ENCODE results near the gene CACNA2D3. TPM values are rescaled to one million over a fixed set of nuclear protein-coding genes. Genes with fewer than 3 reads are reported as not detected.

The CACNA2D3 gene
- polyA plus RNA-seq, 4 donors = 1.5 to 2.1 (median 1.7) TPM

DNA sequence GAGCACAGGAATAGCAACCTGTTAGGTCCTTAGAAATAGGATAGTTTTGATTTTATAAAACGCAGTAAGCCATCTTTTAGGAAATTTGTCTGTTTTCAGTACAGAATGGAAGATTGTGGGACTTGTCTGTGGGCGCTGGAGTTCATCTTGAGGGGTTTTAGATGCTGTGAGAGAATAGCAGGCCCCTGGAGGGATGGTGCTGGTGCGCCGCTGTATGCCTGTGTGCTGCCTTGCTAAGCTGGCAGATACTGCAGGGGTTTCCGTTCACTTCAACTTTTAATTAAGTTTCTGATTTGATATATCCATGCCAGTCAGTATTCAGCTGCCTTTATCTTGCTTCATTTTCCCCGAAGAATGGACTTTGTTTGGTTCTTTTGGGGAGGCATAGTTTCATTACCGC, 4.2 kb downstream of the CACNA2D3 start:
- no peak for DNase-seq (ENCODE audit: low read depth in 4 of 4, low spot score in 3 of 4)

DNA sequence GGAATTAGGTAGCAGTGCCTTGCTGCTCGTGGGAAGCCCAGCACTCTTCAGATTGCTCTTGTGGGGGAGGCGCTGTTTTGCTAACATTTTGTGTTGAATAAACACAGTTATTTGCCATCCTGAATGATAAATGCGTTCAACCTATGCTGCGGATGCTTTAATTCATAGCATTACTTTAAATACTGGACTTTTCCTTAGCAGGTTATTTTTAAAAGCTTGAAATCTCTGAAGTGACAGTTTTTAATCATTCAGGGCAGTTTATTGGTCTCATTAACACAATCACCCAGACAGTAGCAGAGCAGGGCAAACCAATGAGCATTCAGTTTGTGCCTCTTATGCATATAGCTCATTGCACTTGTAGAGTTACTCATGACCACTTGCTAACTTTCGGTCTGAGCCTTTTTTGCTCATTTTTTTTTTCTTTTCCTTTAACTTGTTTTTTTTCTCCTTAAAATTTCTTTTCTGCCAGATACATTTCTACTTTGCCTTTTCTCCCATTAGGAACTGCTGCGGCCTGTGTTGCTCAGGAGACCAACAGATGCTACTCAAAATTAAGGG, 5.2 kb downstream of the CACNA2D3 start:
- no peak for DNase-seq (ENCODE audit: low read depth in 4 of 4, low spot score in 3 of 4)

DNA sequence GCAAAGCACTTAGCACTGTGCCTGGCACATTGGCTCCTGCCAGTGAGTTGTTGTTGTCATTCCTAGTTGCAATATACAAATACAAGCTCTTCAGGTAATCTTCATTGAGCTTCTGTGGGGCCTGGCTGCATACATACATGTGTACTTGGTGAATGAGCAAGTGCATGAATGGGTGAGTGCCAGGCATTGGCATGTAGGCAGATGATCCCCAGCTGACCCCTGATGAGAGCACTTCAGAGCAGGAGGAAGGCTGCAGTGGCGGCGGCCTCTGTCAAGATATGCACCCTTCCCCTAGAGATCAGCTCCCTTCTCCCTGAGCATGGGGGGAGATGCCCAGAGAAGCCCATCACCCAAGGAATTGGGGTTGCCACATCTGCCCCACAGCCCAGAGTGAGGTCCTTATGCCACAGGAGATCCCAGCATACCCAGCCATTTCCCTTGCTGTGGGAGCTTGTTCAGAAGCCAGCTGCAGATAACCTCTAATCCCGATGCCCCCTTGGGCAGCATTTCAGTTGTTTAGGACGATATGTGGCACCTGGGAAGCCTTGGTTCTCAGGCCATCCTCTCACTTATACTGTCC, 8.8 kb downstream of the CACNA2D3 start:
- no peak for DNase-seq (ENCODE audit: low read depth in 4 of 4, low spot score in 3 of 4)

DNA sequence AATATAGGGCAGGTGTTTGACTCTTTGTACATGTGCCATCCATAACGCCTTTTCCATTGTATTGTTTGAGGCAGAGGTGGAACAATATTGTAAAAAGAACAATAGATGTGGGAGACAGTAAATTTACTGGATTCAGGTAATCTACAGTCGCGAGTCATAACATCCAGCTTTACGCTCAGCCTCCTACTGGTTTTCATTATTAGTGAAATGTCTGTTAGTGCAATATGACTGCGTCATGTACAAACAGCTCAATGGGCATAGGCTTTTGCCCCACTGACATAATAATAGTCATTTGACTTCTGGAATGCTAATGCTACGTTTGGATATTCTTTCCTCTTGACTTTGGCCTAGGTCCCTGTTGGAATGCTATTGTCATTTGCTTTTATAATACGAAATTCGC, 9.5 kb downstream of the CACNA2D3 start:
- DNase-seq (ENCODE audit: low read depth in 4 of 4, low spot score in 3 of 4) = no peak

DNA sequence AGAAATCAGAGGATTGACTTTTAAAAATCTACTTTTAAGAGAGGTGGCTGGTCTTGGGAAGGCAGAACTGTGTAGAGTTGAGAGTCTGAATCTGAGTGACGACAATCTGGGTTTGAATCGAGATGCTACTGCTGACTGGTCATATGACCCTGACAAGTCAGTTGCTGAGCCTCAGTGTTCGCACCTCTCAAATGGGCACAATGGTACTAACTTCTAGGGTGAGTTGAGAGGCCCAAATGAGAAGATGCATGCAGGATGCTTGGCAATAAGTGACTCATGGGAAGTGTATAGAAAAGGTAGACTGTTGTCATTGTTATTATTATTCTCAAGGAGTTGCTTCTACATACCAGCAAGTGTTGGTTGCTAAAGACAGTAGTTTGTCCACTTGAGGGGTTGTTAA, 10.3 kb downstream of the CACNA2D3 start:
- DNase-seq (ENCODE audit: low read depth in 4 of 4, low spot score in 3 of 4) = no peak

DNA sequence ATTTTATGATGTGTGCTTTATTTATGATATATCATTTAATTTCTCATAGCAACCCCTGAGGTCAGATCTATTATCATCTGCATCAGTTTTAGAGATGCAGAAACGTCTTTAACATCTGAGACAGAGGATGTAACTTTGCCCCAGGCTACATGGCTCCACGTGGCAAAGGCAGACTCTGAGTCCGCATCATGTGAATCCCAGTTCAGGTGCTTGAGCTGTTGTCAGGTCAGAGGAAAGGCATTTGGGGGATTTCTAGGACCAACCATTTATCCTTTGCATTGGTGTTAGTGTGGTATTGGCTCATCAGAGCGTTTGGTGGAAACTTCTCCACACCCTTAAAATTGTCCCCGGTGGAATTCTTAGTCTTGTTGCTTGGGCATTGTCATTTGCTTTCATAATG, 10.8 kb downstream of the CACNA2D3 start:
- no peak for DNase-seq (ENCODE audit: low read depth in 4 of 4, low spot score in 3 of 4)

DNA sequence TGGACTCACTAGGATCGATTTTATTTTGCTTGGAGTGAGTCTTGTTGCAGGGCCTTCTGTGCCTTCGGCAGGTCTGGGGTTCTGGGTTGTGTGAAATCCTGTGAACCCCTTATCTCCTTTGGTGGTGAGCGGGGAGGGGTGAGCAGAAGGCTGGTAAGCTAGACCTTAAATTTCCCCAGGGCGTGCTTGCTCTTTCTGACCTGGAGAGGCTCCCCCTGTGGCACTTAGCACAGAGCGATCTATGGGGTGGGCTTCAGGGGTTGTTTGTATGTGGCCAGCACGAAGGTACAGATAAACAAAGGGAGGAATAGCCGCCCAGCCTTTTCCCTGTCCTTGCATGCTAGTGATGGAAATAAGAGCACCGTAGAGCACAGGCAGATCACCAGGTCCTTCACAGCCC, 11.8 kb downstream of the CACNA2D3 start:
- DNase-seq (ENCODE audit: low read depth in 4 of 4, low spot score in 3 of 4) = no peak

DNA sequence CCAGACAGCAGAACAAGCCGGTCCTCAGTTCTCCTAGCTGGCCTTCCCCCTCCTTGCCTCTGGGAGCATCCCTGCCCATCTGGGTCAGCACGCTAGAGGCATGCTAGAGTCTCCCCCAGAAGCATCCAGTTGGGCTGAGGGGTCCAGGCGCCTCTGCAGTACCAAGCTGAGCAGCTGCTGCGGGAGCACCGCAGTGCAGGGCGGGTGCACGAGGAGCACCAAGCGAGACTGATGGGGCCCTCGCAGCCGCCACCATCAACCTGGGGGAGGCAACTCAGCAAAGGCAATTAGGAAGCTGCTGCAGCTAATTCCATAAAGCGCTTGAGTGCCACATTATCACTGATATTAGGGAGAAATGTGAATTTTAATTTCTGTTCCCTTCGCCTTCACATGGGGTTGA, 12.4 kb downstream of the CACNA2D3 start:
- no peak for DNase-seq (ENCODE audit: low read depth in 4 of 4, low spot score in 3 of 4)

DNA sequence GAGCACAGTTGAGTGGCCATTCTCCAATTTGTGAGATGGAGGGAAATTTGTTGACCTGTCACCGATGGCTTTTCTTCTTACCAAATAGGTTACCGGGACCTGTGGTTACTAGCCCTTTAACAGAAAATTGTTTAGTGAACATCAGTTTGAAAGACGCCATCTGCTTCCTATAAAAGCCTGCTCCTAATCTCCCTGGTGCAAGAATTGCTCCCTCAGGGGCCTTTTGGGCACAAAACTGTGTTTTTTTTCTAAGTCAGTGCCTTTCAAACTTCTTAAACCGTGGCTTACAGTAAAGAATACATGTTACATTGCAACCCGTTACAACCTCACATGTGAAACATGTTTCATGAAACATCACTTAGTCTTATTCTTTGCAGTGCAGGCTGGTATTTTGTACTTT, 15.0 kb downstream of the CACNA2D3 start:
- no peak for DNase-seq (ENCODE audit: low read depth in 4 of 4, low spot score in 3 of 4)

DNA sequence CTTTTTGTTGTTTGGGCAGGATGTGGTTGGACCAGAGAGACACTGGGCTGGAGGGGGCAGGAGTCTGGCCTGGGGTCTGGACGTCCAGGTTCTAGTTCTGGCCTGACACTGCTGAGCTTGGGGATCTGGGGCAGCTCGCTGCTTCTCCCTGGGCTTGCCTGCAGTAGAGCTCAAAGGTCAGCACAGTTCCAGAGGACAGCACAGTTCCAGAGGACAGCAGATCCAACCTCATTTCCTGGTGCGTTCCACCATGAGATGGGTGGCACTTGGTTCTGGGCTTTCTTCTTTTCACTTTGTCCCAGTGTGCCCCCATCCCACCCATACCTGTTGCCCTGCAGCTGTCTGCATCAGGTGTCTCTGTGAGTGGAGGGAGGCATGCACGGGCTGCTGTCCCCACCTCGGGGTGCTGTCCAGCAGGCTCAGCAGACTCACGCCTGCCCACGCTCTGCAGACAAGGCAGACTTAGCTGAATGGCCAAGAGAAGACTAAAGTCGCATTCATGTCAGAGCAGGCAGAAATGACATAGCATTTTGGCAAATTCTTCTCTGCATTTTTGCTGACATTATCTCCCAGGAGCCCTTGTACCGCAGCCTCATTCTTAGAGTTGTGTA, 16.7 kb downstream of the CACNA2D3 start:
- DNase-seq (ENCODE audit: low read depth in 4 of 4, low spot score in 3 of 4) = no peak

DNA sequence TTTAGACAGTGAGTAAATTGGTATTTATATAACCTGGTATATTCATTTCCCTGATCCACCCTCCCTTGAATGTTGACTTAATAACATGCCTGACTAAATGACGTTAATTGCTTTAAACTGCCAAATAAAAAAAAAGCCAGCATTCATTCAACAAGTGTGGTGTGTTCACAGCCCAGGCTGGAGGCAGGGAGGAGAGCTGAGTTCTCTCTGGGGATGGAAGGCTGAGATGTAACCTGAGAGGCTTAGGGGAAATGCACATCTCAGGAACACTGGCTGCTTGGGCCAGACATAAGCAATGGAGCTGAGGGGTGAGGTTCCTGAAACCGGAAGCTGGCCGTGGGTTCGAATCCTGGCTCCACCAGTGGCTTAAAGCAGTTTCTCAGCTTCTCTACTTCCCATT, 17.3 kb downstream of the CACNA2D3 start:
- DNase-seq (ENCODE audit: low read depth in 4 of 4, low spot score in 3 of 4) = no peak

DNA sequence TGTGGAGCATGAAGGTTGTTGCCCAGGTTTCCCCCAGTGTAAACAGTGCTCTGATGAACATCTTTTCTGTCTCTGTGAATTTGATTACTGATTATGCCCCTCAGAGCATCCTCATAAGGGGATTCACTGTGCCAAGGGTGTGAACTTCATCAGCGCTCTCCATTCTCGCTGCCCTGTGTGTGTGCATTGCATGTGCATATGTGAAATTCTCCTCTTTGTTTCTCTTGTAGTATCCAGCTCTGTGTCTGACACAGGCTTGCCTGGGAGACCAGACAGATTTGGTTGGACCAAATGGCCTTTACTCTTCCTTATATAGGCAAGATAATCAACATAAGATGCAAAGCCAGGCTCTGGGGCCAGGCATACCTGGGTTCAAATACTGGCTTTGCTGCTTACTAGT, 21.9 kb downstream of the CACNA2D3 start:
- no peak for DNase-seq (ENCODE audit: low read depth in 4 of 4, low spot score in 3 of 4)

DNA sequence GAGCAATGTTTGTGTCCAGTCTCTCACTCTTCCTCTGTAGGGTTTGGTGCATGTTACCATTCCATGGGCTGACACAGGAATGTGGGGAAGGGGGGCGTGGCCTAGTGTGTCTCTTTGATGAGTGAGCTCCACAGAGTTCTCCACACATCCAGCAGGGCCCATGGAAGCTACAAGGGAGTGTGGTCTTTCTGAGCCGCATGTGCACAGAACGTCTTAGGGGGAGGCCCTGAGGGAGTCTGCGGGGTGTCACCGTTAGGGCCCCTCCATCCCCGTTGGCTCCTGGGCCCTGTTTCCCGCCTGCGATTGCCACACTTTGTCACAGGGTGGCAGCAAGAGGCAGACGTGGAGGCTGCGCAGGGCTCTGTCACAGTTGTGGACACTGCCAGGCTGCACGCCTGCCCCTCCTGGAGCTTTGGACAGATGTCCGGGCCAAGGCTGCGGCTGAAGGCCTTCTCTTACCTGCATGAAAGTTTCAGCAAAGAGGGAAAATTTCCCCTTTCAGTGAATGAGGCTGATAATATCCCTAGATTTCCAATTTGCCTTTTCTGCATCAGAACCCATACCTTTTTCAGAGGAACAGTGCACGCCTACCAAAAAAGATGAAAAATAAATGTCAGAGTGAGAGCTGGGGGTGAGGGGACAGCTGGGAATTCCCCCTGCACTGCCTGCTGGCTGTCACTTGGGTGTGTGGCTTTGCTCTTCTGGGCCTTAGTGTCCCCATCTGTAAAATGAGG, 24.3 kb downstream of the CACNA2D3 start:
- DNase-seq (ENCODE audit: low read depth in 4 of 4, low spot score in 3 of 4) = no peak

DNA sequence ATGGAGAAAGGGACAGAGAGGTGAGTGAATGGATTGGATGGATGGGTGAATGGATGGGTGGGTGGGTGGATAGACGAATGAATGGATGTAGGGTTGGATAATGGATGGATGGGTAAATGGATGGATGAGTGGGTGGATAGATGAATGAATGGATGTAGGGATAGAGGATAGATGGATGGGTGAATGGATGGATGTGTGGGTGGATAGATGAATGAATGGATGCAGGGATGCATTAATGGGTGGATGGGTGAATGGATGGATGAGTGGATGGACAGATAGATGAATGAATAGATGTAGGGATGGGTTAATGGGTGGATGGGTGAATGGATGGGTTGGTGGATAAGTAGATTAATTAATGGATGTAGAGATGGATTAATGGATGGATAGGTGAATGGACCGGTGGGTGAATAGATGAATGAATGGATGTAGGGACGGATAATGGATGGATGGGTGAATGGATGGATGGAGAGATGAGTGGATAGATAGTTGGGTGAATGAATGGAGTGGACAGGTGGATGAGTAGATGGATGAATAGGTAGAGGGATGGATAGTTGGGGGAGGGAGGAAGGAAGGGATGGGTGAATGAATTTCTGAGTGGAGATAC, 28.6 kb downstream of the CACNA2D3 start:
- DNase-seq (ENCODE audit: low read depth in 4 of 4, low spot score in 3 of 4) = no peak

DNA sequence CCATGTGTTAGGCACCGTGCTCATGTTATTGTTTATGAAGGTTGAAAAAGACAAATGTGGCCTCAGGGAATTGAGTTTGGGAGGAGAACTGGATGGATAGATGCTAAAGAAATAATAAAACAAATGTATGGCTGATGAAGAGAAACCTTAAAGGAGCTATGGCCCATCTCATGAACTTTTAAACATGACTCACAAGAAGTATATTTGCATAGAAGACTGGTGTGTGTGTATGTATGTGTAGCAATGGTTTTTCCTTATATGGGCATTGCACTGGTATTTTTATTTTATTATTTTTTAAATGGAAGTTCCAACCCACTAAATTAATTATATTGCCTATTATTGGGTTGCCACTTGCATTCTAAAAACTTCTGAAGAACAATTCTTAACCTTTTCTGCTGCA, 31.1 kb downstream of the CACNA2D3 start:
- no peak for DNase-seq (ENCODE audit: low read depth in 4 of 4, low spot score in 3 of 4)

DNA sequence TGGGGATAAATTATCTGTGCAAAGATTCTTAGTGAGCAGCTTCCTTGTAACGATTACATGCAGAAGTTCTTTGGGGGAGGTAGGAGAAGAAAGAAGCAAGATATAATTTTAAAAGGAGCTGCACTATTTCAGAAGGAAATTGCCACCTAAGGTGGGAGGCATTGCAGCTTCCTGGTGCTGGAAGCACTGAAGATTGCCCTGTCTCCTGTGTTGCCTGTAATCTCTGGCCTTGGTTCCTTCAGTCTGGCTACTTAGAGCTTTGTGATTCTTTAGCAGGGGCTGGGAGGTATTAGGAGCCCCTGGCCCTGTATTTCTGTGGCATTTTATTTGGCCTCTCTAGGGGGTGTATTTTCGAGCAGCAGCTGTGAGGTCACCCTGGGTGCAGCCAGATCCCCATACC, 35.5 kb downstream of the CACNA2D3 start:
- no peak for DNase-seq (ENCODE audit: low read depth in 4 of 4, low spot score in 3 of 4)

DNA sequence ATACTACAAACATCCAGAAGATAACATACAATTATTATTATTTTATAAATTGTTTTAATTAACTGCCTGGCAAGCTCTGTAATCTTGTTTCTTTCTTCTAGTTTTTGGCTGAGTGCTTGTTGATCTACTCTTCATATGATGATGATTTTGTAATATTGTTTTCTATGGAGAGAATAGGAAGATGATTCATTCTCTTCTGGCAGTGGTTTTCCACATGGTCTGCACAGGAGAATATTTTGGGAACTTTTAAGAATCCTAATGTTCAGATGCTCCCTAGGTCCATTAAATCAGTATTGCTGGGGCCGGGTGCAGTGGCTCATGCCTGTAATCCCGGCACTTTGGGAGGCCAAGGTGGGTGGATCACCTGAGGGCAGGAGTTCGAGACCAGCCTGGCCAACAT, 37.6 kb downstream of the CACNA2D3 start:
- DNase-seq (ENCODE audit: low read depth in 4 of 4, low spot score in 3 of 4) = no peak

DNA sequence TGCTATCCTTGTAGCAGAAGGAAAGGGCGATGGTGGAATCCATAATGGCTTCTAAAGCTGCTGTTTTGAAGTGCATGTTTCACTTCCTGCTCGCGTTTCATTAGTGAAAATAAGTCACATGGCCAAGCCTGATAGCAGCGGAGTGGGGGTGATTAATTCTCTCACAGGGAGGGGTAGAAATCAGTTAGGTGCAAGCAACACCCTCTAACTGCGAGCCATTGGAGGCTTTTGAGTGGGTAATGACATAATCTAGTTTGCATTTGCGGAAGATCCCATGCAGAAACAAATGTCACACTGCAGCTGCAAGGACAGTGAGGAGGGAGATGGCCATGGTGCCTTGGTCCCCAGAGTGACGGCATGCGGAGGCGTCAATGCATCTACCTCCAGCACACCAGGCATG, 41.1 kb downstream of the CACNA2D3 start:
- no peak for DNase-seq (ENCODE audit: low read depth in 4 of 4, low spot score in 3 of 4)

DNA sequence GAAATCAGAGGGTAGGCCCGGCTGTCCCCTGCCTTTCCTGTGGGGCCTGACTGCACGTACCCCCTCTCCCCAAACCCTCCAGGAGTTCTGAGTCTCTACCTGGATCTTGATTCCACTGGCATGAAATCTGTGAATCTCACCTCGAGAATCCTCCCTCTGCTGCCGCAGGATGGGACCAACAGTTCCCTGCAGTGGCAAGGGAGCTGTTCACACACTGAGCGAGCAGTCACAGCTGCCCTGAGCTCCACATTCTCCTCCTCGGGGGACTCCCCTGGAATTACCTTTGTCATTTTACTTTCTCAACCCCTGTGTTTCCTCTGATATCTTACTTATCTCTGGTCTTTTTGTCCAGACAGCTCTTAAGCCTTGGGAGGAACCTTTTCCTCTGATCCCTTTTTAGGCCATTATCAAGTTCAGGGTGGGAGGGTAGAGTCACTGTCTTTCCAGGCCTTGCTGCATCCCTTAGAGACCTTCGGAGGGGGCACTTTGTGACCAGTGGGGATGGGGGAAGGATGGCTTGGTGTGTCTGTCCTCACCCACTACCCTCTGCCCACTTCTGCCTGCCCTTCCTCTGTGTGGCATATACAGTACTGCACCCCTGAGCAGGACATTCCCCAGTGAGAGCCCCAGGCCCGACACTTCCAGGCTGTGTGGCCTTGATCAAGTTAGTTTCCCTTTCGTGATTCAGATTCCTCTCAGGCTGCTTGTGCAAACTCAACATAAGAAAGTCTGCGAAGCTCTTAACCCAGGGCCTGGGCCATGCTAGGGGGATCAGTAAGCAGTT, 42.0 kb downstream of the CACNA2D3 start:
- no peak for DNase-seq (ENCODE audit: low read depth in 4 of 4, low spot score in 3 of 4)

DNA sequence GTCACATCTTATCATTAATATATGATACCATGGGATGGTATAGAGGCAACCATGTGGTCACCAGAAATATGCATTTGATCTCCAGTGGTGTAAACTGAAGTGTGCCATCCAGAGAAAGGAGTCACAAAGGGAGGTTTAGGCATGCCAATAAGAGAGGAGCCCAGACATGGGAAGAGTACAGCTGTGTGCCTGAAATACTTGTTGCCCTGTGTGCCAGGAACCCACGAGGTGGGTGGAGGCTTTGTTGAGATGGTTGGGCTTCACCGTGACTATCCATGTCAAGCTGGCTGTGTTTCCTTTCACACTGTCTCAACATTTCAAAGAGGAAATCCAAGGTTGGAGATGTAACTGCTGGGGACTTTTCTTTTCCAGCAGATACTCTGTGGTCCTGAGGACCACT, 43.5 kb downstream of the CACNA2D3 start:
- no peak for DNase-seq (ENCODE audit: low read depth in 4 of 4, low spot score in 3 of 4)

DNA sequence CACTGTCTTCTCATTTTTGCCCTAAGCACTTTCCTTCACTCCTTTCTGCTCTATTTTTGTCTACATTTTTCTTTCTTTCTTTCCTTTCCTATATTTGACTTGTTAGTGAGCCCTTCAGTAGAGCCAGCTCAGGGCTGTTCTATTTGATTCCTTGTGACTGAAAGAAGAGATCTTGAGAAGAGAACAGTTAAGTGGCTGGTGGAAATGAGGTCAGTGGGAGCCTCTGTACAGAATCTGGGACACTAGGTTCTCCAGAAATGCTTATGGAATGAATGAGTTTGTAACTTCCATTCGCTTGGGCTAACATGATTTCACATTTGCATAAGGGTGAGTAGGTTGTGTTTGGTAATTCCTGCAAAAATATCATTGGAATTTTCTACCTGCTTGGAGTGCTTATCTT, 45.6 kb downstream of the CACNA2D3 start:
- DNase-seq (ENCODE audit: low read depth in 4 of 4, low spot score in 3 of 4) = no peak

Data from right renal pelvis (tissue), 4 donors.